Panc1 (cell line): ENCODE measurements around the gene DLGAP5. TPM values are rescaled to one million over a fixed set of nuclear protein-coding genes. Genes with fewer than 3 reads are reported as not detected.

Experiments
- ATAC-seq: fragments of 200-7000 bp; cut with Tn5 transposase; 2 replicates; pipeline ENCODE4 v1.9.1; 2020; ENCODE audit warnings: mild to moderate bottlenecking, moderate library complexity
- BruUV-seq: library from RNA; stranded (reverse); fragments of 400-500 nt; replicated peaks from 2 replicates; lab custom pipeline; 2021; lab: Mats Ljungman, UMichigan
- CTCF ChIA-PET: fragments of 300-600 bp; sonication (Branson Sonifier 250); formaldehyde crosslinking; loops from one replicate; lab custom pipeline; 2022; ENCODE audit warnings: antibody characterized with exemption; lab: Charles Lee
- POLR2A ChIA-PET: fragments of 300-600 bp; sonication (Branson Sonifier 250); formaldehyde crosslinking; loops from one replicate; lab custom pipeline; 2022; ENCODE audit warnings: antibody characterized with exemption; lab: Charles Lee
- DNase-seq: peaks from one replicate; pipeline ENCODE4 v3.0.0-alpha.2; 2010; ENCODE audit warnings: low read depth, low spot score
- H3K27ac ChIP-seq: 2 replicates; pipeline ENCODE4 v1.5.1; 2011; ENCODE audit warnings: mild to moderate bottlenecking, low read length, inconsistent platforms
- H3K27me3 ChIP-seq: fragments of 200-500 bp; sonication (Bioruptor generic); 2 replicates; pipeline ENCODE4 v1.6.0; 2014; ENCODE audit warnings: low read length, inconsistent platforms; ENCODE audit not compliant: control insufficient read depth, insufficient read depth
- H3K36me3 ChIP-seq: fragments of 200-500 bp; sonication (Bioruptor generic); 2 replicates; pipeline ENCODE4 v1.5.1; 2014; ENCODE audit warnings: inconsistent platforms, mild to moderate bottlenecking, low read length, moderate library complexity; ENCODE audit not compliant: control insufficient read depth, insufficient read depth
- H3K4me1 ChIP-seq: 2 replicates; pipeline ENCODE4 v1.5.1; 2011; ENCODE audit warnings: inconsistent platforms, mild to moderate bottlenecking, low read length, moderate library complexity; ENCODE audit not compliant: control insufficient read depth, insufficient read depth
- H3K4me3 ChIP-seq, 2 experiments: 2 replicates each; pipeline ENCODE4 v1.5.1; 2011 to 2012; ENCODE audit warnings: low read depth in 2 of 2, low read length in 2 of 2, mild to moderate bottlenecking in 2 of 2, inconsistent platforms in 1 of 2, moderate library complexity in 1 of 2
- H3K9me3 ChIP-seq: fragments of 200-500 bp; sonication (Bioruptor generic); 2 replicates; pipeline ENCODE4 v1.5.1; 2014; ENCODE audit warnings: low read depth, mild to moderate bottlenecking, inconsistent platforms, low read length, moderate library complexity; ENCODE audit not compliant: control insufficient read depth, insufficient read depth
- POLR2AphosphoS5 ChIP-seq: IDR thresholded peaks from 2 replicates; pipeline ENCODE4 v1.6.1; 2012; ENCODE audit warnings: mild to moderate bottlenecking, low read depth, low read length, moderate library complexity
- SIN3A ChIP-seq: IDR thresholded peaks from 2 replicates; pipeline ENCODE4 v1.6.1; 2012; ENCODE audit warnings: low read depth, mild to moderate bottlenecking, low read length, moderate library complexity, borderline replicate concordance; ENCODE audit not compliant: insufficient read depth
- TCF7L2 ChIP-seq: IDR thresholded peaks from 2 replicates; pipeline ENCODE4 v1.6.1; 2011; ENCODE audit warnings: mild to moderate bottlenecking, low read depth, low read length, inconsistent platforms
- in situ Hi-C: cut with HindIII; loops from 2 replicates; pipeline ENCODE4 v1.10.0; 2016; ENCODE audit warnings: low sequenced_read_pairs, low pct_unique_long_range_greater_than_20kb
- intact Hi-C: fragments of 100-400 bp; cut with micrococcal nuclease; formaldehyde crosslinking; loops from one replicate; pipeline ENCODE4 v1.10.0; 2022; ENCODE audit not compliant: unreplicated experiment
- total RNA-seq: library from RNA; stranded (reverse); gene quantifications from one replicate; pipeline ENCODE4 v1.2.1, GENCODE V29; 2021; ENCODE audit not compliant: unreplicated experiment
- TF ChIP-seq, protein P1 (sequence below), 2 experiments: IDR thresholded peaks; 2 replicates each; pipeline ENCODE4 v1.6.1; 2011 to 2012; ENCODE audit warnings: low read depth in 2 of 2, control low read depth in 1 of 2, low read length in 1 of 2, mild to moderate bottlenecking in 1 of 2, moderate library complexity in 1 of 2; ENCODE audit not compliant: insufficient read depth in 1 of 2

Gene DLGAP5
- total RNA-seq, 1 experiment from 2014 or later = 48.7 TPM

DNA sequence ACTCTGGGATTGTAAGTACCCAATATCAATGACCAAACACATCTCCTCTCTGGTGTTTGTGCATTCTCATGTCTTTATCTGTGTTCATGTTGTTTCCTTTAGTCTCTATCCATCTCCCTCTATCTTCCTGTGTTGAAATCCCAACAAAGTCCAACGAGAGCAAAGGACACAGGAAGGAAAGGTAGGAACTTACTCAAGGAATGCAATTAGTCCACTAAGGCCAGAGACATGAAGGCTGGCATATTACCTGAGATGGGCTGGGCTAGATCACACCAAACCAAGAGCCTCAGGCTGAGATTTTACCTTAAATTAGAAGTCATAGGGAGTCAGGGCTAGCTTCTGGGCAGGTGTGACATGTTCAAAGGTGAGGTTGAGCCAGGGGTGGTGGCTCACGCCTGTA is 76.7 kb downstream of the DLGAP5 start:
- intact Hi-C loops (no loop called here), in situ Hi-C loops (no loop called here)
- no peak overlapping the region for H3K27ac ChIP-seq
- no peaks in the 10 kb centered on the region; the same call in 1 of the 2 replicates for H3K4me1 ChIP-seq
- H3K27me3 ChIP-seq = no peaks in the 10 kb centered on the region
- no peak for DNase-seq
- TF ChIP-seq POLR2AphosphoS5 = no peak
- ChIA-PET CTCF (no interaction called here), POLR2A (no interaction called here)
- H3K4me3 ChIP-seq = no peak overlapping the region
- H3K36me3 ChIP-seq = no peaks in the 10 kb centered on the region
- no peak for ATAC-seq
- no TSS peak for BruUV-seq
- no peaks in the 10 kb centered on the region for H3K9me3 ChIP-seq

DNA sequence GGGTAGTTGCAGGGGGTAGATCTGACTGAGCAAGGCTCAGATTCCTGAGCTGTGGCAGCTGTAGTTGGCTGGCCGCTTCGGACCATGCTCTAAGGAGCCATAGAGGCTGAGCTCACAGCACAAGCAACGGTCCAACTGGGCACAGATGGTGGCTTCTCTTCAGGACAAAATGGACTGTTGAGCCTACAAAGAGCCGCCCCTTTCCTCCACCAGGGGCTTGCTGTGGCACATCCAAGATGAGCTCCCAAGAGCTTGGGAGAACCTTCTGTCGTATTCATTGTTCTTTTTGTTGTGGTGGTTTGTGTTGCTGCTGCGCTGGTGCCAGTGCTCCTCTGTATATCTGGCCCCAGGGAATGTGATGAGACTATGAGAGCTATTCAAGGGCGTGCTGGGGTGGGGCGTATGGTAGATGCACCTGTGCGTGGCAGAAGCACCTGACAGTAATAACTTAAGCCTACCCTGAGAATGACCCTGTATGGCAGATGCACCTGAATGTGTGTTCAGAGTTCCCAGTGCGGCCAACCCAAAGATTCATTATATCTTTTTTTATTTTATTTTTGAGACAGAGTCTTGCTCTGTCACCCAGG is 80.2 kb downstream of the DLGAP5 start:
- Histone ChIP-seq H3K27ac (no peak overlapping the region), H3K36me3 (no peaks in the 10 kb centered on the region), H3K4me1 (peaks cover 12% of the 10 kb centered on the region), H3K9me3 (no peaks in the 10 kb centered on the region), H3K4me3 (no peak overlapping the region), H3K27me3 (no peaks in the 10 kb centered on the region)
- ChIA-PET CTCF (no interaction called here), POLR2A (no interaction called here)
- in situ Hi-C loops (no loop called here), intact Hi-C loops (no loop called here)
- no peak for DNase-seq
- BruUV-seq = no TSS peak
- TF ChIP-seq SIN3A = no peak
- no peak for ATAC-seq

DNA sequence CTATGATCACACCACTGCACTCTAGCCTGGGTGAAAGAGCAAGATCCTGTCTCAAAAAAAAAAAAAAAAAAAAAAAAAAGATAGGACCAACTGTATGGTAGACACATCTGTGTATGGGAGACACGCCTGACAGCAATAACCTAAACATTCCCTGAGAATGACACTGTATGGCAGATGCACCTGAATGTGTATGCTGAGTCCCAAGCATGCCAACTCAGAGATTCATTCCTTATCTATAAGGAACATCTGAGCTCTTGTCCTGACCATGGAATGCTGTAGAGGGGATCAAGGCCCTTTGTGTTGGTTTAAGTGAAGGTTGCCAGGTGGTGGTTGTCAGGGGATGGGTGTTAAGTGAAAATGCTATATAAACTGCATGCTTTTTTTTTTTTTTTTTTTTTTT is 81.5 kb downstream of the DLGAP5 start:
- BruUV-seq = no TSS peak
- ChIA-PET CTCF (interaction anchor here (0.7 kb wide), 1 partner anchor 47 kb away, joined by 8 read pairs; no protein-coding TSS in a partner anchor), POLR2A (no interaction called here)
- Histone ChIP-seq H3K9me3 (no peaks in the 10 kb centered on the region), H3K36me3 (no peaks in the 10 kb centered on the region), H3K4me3 (no peak overlapping the region), H3K27ac (no peak overlapping the region), H3K27me3 (no peaks in the 10 kb centered on the region), H3K4me1 (peaks cover 15% of the 10 kb centered on the region)
- DNase-seq (no peak), ATAC-seq (no peak)
- in situ Hi-C loops = no loop called here
- intact Hi-C loops = no loop called here
- TF ChIP-seq POLR2AphosphoS5 (no peak), TCF7L2 (no peak)
- TF ChIP-seq, protein P1, sequence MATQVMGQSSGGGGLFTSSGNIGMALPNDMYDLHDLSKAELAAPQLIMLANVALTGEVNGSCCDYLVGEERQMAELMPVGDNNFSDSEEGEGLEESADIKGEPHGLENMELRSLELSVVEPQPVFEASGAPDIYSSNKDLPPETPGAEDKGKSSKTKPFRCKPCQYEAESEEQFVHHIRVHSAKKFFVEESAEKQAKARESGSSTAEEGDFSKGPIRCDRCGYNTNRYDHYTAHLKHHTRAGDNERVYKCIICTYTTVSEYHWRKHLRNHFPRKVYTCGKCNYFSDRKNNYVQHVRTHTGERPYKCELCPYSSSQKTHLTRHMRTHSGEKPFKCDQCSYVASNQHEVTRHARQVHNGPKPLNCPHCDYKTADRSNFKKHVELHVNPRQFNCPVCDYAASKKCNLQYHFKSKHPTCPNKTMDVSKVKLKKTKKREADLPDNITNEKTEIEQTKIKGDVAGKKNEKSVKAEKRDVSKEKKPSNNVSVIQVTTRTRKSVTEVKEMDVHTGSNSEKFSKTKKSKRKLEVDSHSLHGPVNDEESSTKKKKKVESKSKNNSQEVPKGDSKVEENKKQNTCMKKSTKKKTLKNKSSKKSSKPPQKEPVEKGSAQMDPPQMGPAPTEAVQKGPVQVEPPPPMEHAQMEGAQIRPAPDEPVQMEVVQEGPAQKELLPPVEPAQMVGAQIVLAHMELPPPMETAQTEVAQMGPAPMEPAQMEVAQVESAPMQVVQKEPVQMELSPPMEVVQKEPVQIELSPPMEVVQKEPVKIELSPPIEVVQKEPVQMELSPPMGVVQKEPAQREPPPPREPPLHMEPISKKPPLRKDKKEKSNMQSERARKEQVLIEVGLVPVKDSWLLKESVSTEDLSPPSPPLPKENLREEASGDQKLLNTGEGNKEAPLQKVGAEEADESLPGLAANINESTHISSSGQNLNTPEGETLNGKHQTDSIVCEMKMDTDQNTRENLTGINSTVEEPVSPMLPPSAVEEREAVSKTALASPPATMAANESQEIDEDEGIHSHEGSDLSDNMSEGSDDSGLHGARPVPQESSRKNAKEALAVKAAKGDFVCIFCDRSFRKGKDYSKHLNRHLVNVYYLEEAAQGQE (IDR thresholded peaks at IDR 0.05; ENCODE audit: insufficient read depth in 1 of 2, low read depth in 2 of 2, low read length in 1 of 2) = no peak
